ENCODE measurements around the gene KIZ.
"Not testable (repeated sequence)": the region's sequence is repeated elsewhere in the genome, so short reads cannot be mapped to it uniquely, and the experiment has no call there.

KIZ gene

GRCh38 chr20:21225215-21225947, 99.5 kb downstream of the KIZ start:
- DNase-seq (ENCODE audit: extremely low read depth in 1 of 2, low read depth in 1 of 2), result no peak

- DNase-seq (ENCODE audit: extremely low read depth in 1 of 2, low read depth in 1 of 2), result no peak
Measured at GRCh38 chr20:21228511-21228910, 102.6 kb downstream of the KIZ start.

DNA sequence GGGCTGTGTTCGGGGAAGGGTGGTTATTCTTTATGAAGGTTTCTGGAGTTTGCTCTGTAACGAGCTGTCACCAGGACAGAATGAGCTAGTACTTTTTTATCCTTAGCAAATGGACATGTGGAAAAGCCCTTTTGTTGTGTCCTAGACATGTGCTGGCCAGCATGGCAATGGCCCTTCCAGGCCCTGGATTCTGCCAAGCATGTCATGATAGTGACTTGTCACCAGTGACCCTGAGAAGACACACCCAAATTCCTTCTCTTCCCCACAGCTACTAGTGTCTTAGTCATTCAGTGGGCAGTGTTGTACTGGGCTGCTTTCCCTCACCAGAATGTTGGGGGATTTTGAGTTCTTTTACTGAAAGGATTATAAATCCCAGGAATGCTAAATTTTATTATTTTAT, 103.3 kb downstream of the KIZ start:
- no peak for DNase-seq (ENCODE audit: extremely low read depth in 1 of 2, low read depth in 1 of 2)

- no peak for DNase-seq (ENCODE audit: extremely low read depth in 1 of 2, low read depth in 1 of 2)
Measured at GRCh38 chr20:21230220-21230619, 104.3 kb downstream of the KIZ start.

DNA sequence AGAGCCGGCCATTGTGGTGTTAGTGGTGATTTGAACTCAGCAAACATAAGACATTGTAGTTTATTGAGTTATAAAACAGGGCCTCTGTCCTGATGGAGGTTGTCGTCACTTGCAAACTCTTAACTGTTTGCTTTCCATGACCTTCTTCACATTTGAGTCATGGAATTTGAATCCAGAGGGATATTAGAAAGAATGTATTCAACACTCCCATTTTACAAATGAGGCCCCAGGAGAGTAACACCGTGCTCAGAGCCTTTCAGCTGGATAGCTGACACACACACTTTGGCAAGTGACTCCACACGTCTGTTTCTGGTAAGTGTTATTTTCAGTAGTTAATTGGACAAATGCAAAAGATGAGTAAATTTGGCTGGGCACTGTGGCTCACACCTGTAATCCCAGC, 104.8 kb downstream of the KIZ start:
- no peak for DNase-seq (ENCODE audit: extremely low read depth in 1 of 2, low read depth in 1 of 2)

DNA sequence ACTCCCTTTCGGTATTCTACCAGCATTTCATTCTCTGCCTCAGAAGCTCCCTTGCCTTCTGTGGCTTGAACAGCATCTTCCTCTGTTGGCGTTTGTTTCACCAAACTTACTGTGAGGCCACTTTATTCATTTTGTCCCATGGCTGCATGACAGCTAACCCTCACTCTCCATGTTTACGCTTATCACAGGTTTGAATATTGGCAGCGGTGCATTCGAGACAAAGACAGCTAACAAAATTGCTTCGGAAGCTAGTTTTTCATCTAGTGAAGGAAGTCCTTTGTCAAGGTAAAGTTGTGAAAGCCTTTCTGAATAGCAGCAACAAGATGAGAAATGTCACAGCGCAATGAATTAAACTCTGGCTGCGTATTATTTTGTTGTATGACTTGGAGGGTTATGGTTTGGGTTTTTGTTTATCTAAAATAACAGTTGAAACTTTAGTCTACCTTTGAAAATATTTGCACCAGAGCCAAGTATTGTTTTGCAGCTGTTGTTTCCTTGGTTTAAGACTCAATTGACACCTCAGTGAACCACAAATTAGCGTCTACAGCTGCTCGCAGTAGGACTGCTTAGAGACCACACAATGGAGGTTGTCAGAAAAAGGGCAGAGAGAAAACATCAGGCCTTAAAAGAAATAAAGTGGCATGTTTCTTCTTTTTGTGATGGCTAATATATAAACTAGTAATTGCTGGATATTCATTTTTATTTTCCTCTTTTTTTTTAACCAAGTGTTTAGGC, 106.8 kb downstream of the KIZ start:
- DNase-seq (ENCODE audit: extremely low read depth in 1 of 2, low read depth in 1 of 2), result no peak

- DNase-seq (ENCODE audit: extremely low read depth in 1 of 2, low read depth in 1 of 2), result no peak
Measured at GRCh38 chr20:21234324-21234723, 108.4 kb downstream of the KIZ start.

DNA sequence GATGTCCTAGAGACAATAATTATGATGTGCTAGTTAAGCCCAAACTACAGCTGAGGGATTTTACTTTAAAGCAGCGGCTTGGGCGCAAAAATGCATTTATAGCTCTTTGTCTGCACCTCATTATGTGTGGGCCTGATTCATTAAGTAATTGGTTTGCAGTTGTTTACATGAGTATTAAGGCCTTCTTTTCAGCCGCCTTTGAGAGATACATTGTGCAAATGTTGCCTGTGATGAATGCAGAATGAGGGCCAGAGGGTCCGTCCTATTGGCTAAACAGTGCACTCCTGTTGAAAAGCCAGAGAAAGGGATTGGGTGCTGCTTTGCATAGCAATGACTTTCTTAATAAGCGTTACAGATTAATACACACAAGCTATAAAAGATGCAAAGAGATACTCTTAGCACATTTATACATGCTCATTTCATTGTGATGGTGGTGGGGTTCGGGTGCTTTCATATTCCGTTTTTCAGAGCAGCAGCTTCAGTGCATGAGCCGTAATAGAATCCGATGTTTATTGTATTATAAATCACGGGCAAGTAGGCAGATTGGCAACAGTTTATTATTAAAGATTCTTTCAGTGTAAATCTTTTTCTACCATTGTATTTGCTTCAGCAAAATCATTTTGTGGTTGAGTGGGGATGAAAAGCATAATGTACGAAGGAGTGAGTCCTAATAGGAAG, 109.1 kb downstream of the KIZ start:
- DNase-seq (ENCODE audit: extremely low read depth in 1 of 2, low read depth in 1 of 2), result no peak

DNA sequence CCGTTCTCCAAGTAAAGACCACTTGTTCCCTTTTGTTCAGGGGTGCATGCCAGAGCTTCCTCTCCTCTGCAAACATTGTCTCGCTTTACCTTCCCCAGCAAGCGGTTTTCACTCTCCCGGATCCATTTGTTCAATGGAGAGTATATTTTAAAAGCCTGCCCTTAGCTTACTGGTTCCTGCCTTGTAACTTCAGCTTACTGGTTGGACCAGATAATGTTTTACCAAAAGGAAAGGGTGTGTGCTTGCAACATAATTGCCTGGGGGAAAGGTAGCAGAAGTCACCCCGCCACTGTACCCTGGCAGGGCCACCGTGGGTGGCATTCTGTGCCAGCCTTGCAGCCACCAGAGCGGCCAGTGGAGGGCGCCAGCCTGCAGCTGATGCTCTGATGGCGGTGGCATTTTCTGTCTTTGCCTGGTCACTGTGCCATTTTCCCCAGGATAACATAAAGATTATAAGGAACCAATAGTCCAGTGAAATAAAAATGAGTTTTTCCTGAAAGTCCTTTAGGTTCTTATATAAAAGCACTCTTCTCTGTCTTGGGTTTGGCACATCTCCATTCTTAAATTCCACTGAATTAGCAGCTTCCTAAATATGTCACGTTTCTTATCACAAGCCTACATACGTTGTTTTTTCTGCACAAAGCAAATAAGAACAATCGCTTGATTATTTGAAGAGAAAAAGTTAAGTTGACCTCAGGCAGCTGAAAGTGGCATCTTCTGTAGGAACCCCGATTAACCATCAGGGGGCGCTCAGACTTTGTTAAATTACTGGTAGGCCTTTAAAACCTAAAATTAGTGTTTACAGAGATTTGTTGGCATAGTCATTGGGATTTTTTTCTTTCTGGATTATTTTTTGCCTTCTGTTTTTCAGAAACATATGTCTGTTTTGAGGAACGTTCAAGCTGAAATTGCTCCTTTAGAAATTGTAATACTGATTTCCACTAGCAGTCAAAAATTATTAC, 109.9 kb downstream of the KIZ start:
- DNase-seq (ENCODE audit: extremely low read depth in 1 of 2, low read depth in 1 of 2), result peak; percentile 13 to 47

DNA sequence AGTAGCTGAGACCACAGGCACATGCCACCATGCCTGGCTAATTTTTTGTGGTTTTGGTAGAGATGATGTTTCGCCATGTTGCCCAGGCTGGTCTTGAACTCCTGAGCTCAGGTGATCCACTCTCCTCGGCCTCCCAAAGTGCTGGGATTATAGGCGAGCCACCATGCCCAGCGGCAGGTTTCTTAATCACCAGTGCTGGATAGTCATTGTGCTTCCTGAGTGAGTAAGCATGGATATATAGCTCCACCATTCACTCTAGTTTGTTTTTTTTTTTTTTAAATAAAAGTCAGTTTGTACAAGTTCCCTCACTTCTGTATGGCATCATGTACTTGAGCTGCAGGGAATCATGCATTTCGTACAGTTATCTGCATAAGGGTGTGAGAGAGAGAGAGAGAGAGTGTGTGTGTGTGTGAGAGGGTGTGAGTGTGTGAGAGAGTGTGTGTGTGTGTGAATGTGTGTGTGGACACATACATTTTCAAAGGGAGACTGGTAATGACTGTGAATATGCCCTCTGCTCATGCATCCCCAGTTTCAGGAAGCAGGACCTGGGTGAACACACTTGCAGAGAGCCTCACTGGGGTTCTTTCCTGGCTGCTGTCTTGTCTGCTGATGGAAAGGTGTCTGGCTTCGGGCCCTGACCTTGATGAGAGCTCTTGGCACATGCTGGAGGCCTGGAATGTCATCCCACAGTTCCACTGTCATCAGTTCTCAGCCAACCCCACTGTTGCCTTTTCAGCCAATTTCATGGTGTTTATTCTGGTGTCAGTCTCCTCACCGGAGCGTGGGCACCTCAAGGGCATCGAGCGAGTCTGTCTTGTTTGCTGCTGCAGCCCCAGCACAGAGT, 112.3 kb downstream of the KIZ start:
- no peak for DNase-seq (ENCODE audit: extremely low read depth in 1 of 2, low read depth in 1 of 2)

- no peak for DNase-seq (ENCODE audit: extremely low read depth in 1 of 2, low read depth in 1 of 2)
Measured at GRCh38 chr20:21238818-21239536, 113.1 kb downstream of the KIZ start.

DNA sequence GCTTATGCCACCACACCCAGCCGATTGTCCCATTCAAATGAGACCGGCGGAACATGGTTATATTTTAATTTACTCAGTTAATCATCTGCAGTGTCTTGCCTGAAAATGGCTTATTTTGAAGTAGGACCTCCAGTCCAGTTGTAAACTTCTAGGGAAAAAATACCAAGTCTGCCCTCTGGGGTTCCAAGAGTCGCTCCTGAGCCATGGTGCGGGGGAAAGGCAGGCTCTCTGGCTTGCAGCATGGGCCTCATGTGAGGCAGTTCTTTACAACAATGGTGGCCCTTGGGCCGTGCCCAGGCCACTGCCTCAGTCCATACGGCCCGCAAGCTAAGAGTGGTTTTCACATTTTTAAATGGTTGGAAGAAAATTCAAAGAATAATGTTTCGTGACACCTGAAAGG, 114.5 kb downstream of the KIZ start:
- no peak for DNase-seq (ENCODE audit: extremely low read depth in 1 of 2, low read depth in 1 of 2)

GRCh38 chr20:21241406-21241805, 115.5 kb downstream of the KIZ start:
- no peak for DNase-seq (ENCODE audit: extremely low read depth in 1 of 2, low read depth in 1 of 2)

GRCh38 chr20:21243811-21244210, 117.9 kb downstream of the KIZ start:
- DNase-seq (ENCODE audit: extremely low read depth in 1 of 2, low read depth in 1 of 2), result no peak

DNA sequence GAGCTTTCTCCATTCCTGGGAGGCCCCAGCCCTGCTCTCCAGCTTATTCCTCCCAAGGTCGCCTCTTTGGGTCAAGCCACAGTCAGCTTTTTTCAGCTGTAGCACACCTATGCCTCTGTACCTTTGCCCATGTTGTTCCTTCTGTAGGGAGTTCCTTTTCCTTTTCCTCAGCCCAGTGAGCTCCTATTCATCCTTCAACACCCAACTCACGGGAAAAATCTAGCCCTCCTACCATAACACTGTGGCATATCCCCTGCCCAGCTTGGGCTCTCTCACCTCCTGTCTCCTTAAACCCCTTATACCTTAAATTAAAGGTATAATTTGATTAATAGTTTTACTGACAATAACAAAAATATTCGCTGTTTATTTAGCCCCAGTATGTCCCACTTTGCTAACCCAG, 118.9 kb downstream of the KIZ start:
- DNase-seq (ENCODE audit: extremely low read depth in 1 of 2, low read depth in 1 of 2), result no peak

- no peak for DNase-seq (ENCODE audit: extremely low read depth in 1 of 2, low read depth in 1 of 2)
Measured at GRCh38 chr20:21246161-21246560, 120.3 kb downstream of the KIZ start.

GRCh38 chr20:21247603-21248095, 121.8 kb downstream of the KIZ start:
- DNase-seq (ENCODE audit: extremely low read depth in 1 of 2, low read depth in 1 of 2), result not testable (repeated sequence)

GRCh38 chr20:21251278-21251677, 125.4 kb downstream of the KIZ start:
- DNase-seq (ENCODE audit: extremely low read depth in 1 of 2, low read depth in 1 of 2), result peak; percentile 21 to 52

GRCh38 chr20:21257192-21257591, 131.3 kb downstream of the KIZ start:
- DNase-seq (ENCODE audit: extremely low read depth in 1 of 2, low read depth in 1 of 2), result no peak
